Activated naive CD4-positive, alpha-beta T cell treated with anti-CD3 and anti-CD28 coated beads, Interleukin-2, amount 10 ng/mL, durations not matched to agents 7 days and 5 days (primary cell): Measurements from ENCODE around the gene ANGPTL2.

Experiments
- CTCF ChIA-PET: fragments of 350-600 bp; sonication (Branson Sonifier 250); formaldehyde crosslinking; loops from one replicate; lab custom pipeline; 2021; ENCODE audit warnings: antibody characterized with exemption; lab: Charles Lee
- DNase-seq: peaks from one replicate; pipeline ENCODE4 v3.0.0-alpha.2; 2020
- H3K27ac Mint-ChIP-seq: one replicate; pipeline ENCODE4 v1.8.0; 2021; ENCODE audit warnings: mild to moderate bottlenecking, moderate library complexity, mixed read lengths
- H3K27me3 Mint-ChIP-seq: one replicate; pipeline ENCODE4 v1.8.0; 2021; ENCODE audit warnings: mild to moderate bottlenecking, mixed read lengths
- H3K36me3 Mint-ChIP-seq: one replicate; pipeline ENCODE4 v1.8.0; 2021; ENCODE audit warnings: mixed read lengths
- H3K4me1 Mint-ChIP-seq: one replicate; pipeline ENCODE4 v1.8.0; 2021; ENCODE audit warnings: mixed read lengths
- H3K4me3 Mint-ChIP-seq: one replicate; pipeline ENCODE4 v1.8.0; 2021; ENCODE audit warnings: mild to moderate bottlenecking, moderate library complexity, mixed read lengths
- H3K9me3 Mint-ChIP-seq: one replicate; pipeline ENCODE4 v1.8.0; 2021; ENCODE audit warnings: mixed read lengths

Gene ANGPTL2

GRCh38 chr9:127093319-127094020 is 29.0 kb downstream of the ANGPTL2 start:
- peaks cover 3% of the 10 kb centered on the region for H3K4me1 Mint-ChIP-seq
- CTCF ChIA-PET = interaction anchor here (1.0 kb wide), 1 partner anchor 153 kb away, joined by 4 read pairs; no protein-coding TSS in a partner anchor
- no peaks in the 10 kb centered on the region for H3K9me3 Mint-ChIP-seq
- no peak overlapping the region for H3K27ac Mint-ChIP-seq
- no peak overlapping the region for H3K4me3 Mint-ChIP-seq
- no peaks in the 10 kb centered on the region for H3K36me3 Mint-ChIP-seq
- peaks cover 34% of the 10 kb centered on the region for H3K27me3 Mint-ChIP-seq
- DNase-seq = no peak

GRCh38 chr9:127092041-127092608 is 30.3 kb downstream of the ANGPTL2 start:
- Mint-ChIP-seq H3K9me3 (no peaks in the 10 kb centered on the region), H3K27ac (no peak overlapping the region), H3K36me3 (no peaks in the 10 kb centered on the region), H3K4me3 (no peak overlapping the region), H3K4me1 (peaks cover 3% of the 10 kb centered on the region), H3K27me3 (peaks cover 32% of the 10 kb centered on the region)
- CTCF ChIA-PET = no interaction called here
- DNase-seq = no peak

- DNase-seq = no peak
- no peaks in the 10 kb centered on the region for H3K36me3 Mint-ChIP-seq
- CTCF ChIA-PET = no interaction called here
- no peak overlapping the region for H3K27ac Mint-ChIP-seq
- H3K4me1 Mint-ChIP-seq = peaks cover 3% of the 10 kb centered on the region
- H3K9me3 Mint-ChIP-seq = no peaks in the 10 kb centered on the region
- H3K27me3 Mint-ChIP-seq = peaks cover 37% of the 10 kb centered on the region
- H3K4me3 Mint-ChIP-seq = no peak overlapping the region
Observed at GRCh38 chr9:127091526-127091925, 30.9 kb downstream of the ANGPTL2 start.

- H3K9me3 Mint-ChIP-seq = no peaks in the 10 kb centered on the region
- H3K4me1 Mint-ChIP-seq = peaks cover 5% of the 10 kb centered on the region
- H3K27ac Mint-ChIP-seq = no peak overlapping the region
- H3K4me3 Mint-ChIP-seq = no peak overlapping the region
- DNase-seq = no peak
- H3K36me3 Mint-ChIP-seq = no peaks in the 10 kb centered on the region
- peaks cover 29% of the 10 kb centered on the region for H3K27me3 Mint-ChIP-seq
- CTCF ChIA-PET = no interaction called here
Observed at GRCh38 chr9:127090341-127090985, 32.0 kb downstream of the ANGPTL2 start.

GRCh38 chr9:127089631-127090081 is 32.8 kb downstream of the ANGPTL2 start:
- H3K27me3 Mint-ChIP-seq = peaks cover 34% of the 10 kb centered on the region
- no peaks in the 10 kb centered on the region for H3K9me3 Mint-ChIP-seq
- no peak overlapping the region for H3K4me3 Mint-ChIP-seq
- H3K4me1 Mint-ChIP-seq = peaks cover 13% of the 10 kb centered on the region
- no peak for DNase-seq
- no peak overlapping the region for H3K27ac Mint-ChIP-seq
- CTCF ChIA-PET = no interaction called here
- no peaks in the 10 kb centered on the region for H3K36me3 Mint-ChIP-seq

GRCh38 chr9:127088724-127089615 is 33.5 kb downstream of the ANGPTL2 start:
- CTCF ChIA-PET = no interaction called here
- H3K36me3 Mint-ChIP-seq = no peaks in the 10 kb centered on the region
- H3K27me3 Mint-ChIP-seq = peaks cover 41% of the 10 kb centered on the region
- no peaks in the 10 kb centered on the region for H3K9me3 Mint-ChIP-seq
- H3K4me1 Mint-ChIP-seq = peaks cover 19% of the 10 kb centered on the region
- no peak overlapping the region for H3K4me3 Mint-ChIP-seq
- H3K27ac Mint-ChIP-seq = no peak overlapping the region
- no peak for DNase-seq

- Mint-ChIP-seq H3K4me1 (peaks cover 19% of the 10 kb centered on the region), H3K27me3 (peaks cover 46% of the 10 kb centered on the region), H3K27ac (no peak overlapping the region), H3K9me3 (no peaks in the 10 kb centered on the region), H3K36me3 (no peaks in the 10 kb centered on the region), H3K4me3 (no peak overlapping the region)
- DNase-seq = no peak
- CTCF ChIA-PET = no interaction called here
Observed at GRCh38 chr9:127087836-127088235, 34.6 kb downstream of the ANGPTL2 start.

- CTCF ChIA-PET = no interaction called here
- DNase-seq = no peak
- H3K27me3 Mint-ChIP-seq = peaks cover 44% of the 10 kb centered on the region
- peaks cover 19% of the 10 kb centered on the region for H3K4me1 Mint-ChIP-seq
- no peaks in the 10 kb centered on the region for H3K9me3 Mint-ChIP-seq
- no peaks in the 10 kb centered on the region for H3K36me3 Mint-ChIP-seq
- no peak overlapping the region for H3K27ac Mint-ChIP-seq
- H3K4me3 Mint-ChIP-seq = no peak overlapping the region
Observed at GRCh38 chr9:127087411-127087810, 35.0 kb downstream of the ANGPTL2 start.

- CTCF ChIA-PET = no interaction called here
- Mint-ChIP-seq H3K9me3 (no peaks in the 10 kb centered on the region), H3K36me3 (no peaks in the 10 kb centered on the region), H3K4me3 (no peak overlapping the region), H3K4me1 (peaks cover 19% of the 10 kb centered on the region), H3K27ac (no peak overlapping the region), H3K27me3 (peaks cover 43% of the 10 kb centered on the region)
- DNase-seq = no peak
Observed at GRCh38 chr9:127086771-127087170, 35.7 kb downstream of the ANGPTL2 start.

GRCh38 chr9:127085186-127085585 is 37.2 kb downstream of the ANGPTL2 start:
- no peak for DNase-seq
- H3K27me3 Mint-ChIP-seq = peaks cover 43% of the 10 kb centered on the region
- CTCF ChIA-PET = no interaction called here
- no peaks in the 10 kb centered on the region for H3K36me3 Mint-ChIP-seq
- H3K9me3 Mint-ChIP-seq = no peaks in the 10 kb centered on the region
- no peak overlapping the region for H3K4me3 Mint-ChIP-seq
- peaks cover 19% of the 10 kb centered on the region for H3K4me1 Mint-ChIP-seq
- H3K27ac Mint-ChIP-seq = no peak overlapping the region

GRCh38 chr9:127084076-127085039 is 38.1 kb downstream of the ANGPTL2 start:
- H3K27ac Mint-ChIP-seq = no peak overlapping the region
- CTCF ChIA-PET = no interaction called here

GRCh38 chr9:127083138-127083980 is 39.1 kb downstream of the ANGPTL2 start:
- Mint-ChIP-seq H3K4me3 (no peak overlapping the region), H3K9me3 (no peaks in the 10 kb centered on the region), H3K4me1 (peaks cover 22% of the 10 kb centered on the region), H3K27me3 (peaks cover 45% of the 10 kb centered on the region), H3K27ac (no peak overlapping the region), H3K36me3 (no peaks in the 10 kb centered on the region)
- DNase-seq = no peak
- CTCF ChIA-PET = no interaction called here

More at GRCh38 chr9:127084076-127085039, 38.1 kb downstream of the ANGPTL2 start:
- Mint-ChIP-seq H3K9me3 (no peaks in the 10 kb centered on the region), H3K4me3 (no peak overlapping the region), H3K27me3 (peaks cover 41% of the 10 kb centered on the region), H3K36me3 (no peaks in the 10 kb centered on the region), H3K4me1 (peaks cover 19% of the 10 kb centered on the region)
- no peak for DNase-seq
